Stimulated activated CD8-positive, alpha-beta memory T cell treated with anti-CD3 and anti-CD28 coated beads, Interleukin-15, amount 100 ng/mL, for 48 hours (primary cell): Measurements from ENCODE around the gene VWA3A.

Source experiments
- DNase-seq, 2 donors: peaks; one replicate each; pipeline ENCODE4 v3.0.0-alpha.2; 2020; ENCODE audit warnings: low read depth in 2 of 2

The VWA3A gene

GRCh38 chr16:22203091-22203490 is 110.8 kb downstream of the VWA3A start:
- DNase-seq, result no peak

GRCh38 chr16:22204091-22204655 is 111.8 kb downstream of the VWA3A start:
- DNase-seq, result no peak

GRCh38 chr16:22205577-22206012 is 113.3 kb downstream of the VWA3A start:
- no peak for DNase-seq

- DNase-seq, result peak; percentile 84 to 86
Measured at GRCh38 chr16:22206013-22206841, 113.9 kb downstream of the VWA3A start, which contains the start of gene EEF2K. TSS of gene EEF2K (plus strand) at chr16:22206278. CDS start at chr16:22225730, 19,452 bp downstream.
